ENCODE measurements around the gene BBS1.

The BBS1 gene

DNA sequence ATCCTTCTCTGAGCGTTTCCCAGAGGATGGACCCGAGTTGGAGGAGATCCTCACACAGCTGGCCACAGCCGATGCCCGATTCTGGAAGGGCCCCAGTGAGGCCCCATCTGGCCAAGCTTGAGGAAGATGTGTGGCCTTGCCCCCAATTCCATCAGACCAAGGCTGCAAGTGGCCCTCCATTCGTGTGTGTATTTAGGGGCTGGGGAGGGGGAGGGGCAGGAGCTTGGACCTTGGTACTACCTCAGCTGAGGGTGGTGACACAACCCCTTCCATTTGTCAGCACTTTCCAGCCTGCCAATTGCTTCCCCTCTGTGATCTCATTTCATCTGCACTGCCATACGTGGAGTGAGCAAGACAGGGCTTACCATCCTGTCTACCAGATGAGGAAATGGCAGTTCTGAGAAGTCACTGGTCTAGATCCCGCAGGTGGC, 1.3 kb upstream of the BBS1 start:
- Histone ChIP-seq H3K4me1 (no peaks in the 10 kb centered on the region), H3K36me3 (ENCODE audit: control insufficient read depth, insufficient read depth, low read length) (no peaks in the 10 kb centered on the region), H3K79me2 (peaks cover 9% of the 10 kb centered on the region), H3K4me3 (ENCODE audit: low read depth, low read length) (no peak overlapping the region), H2AFZ (no peak overlapping the region), H3K4me2 (ENCODE audit: low read length) (no peak overlapping the region), H3K9me3 (ENCODE audit: control insufficient read depth, low read length) (no peaks in the 10 kb centered on the region), H3K9ac (no peak overlapping the region), H3K27ac (no peak overlapping the region), H3K27me3 (ENCODE audit: control insufficient read depth, insufficient read depth, low read length) (no peaks in the 10 kb centered on the region)
- TF ChIP-seq, protein P1, sequence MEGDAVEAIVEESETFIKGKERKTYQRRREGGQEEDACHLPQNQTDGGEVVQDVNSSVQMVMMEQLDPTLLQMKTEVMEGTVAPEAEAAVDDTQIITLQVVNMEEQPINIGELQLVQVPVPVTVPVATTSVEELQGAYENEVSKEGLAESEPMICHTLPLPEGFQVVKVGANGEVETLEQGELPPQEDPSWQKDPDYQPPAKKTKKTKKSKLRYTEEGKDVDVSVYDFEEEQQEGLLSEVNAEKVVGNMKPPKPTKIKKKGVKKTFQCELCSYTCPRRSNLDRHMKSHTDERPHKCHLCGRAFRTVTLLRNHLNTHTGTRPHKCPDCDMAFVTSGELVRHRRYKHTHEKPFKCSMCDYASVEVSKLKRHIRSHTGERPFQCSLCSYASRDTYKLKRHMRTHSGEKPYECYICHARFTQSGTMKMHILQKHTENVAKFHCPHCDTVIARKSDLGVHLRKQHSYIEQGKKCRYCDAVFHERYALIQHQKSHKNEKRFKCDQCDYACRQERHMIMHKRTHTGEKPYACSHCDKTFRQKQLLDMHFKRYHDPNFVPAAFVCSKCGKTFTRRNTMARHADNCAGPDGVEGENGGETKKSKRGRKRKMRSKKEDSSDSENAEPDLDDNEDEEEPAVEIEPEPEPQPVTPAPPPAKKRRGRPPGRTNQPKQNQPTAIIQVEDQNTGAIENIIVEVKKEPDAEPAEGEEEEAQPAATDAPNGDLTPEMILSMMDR (IDR thresholded peaks at IDR 0.05): no peak

DNA sequence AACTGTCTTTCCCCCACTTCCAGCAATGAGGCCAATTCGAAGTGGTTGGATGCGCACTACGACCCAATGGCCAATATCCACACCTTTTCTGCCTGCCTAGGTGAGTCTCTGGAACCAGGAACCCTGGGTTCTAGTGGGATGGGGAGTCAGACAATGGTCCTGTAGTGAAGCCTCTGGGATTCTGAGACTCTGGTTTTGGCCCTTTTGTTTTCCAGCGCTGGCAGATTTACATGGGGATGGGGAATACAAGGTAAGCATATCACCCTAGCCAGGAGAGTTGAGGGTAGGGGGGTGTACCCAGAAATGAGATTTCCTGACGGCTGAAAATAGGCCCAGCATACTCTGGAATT, 530 bp downstream of the BBS1 start:
- Histone ChIP-seq H3K36me3 (ENCODE audit: control insufficient read depth, insufficient read depth, low read length) (no peaks in the 10 kb centered on the region), H3K4me3 (ENCODE audit: low read depth, low read length) (peak overlapping the region; percentile 87), H3K79me2 (peaks cover 9% of the 10 kb centered on the region), H3K9me3 (ENCODE audit: control insufficient read depth, low read length) (no peaks in the 10 kb centered on the region), H3K27ac (peak overlapping the region; percentile 40), H3K9ac (no peak overlapping the region), H2AFZ (peak overlapping the region; percentile 92), H3K27me3 (ENCODE audit: control insufficient read depth, insufficient read depth, low read length) (no peaks in the 10 kb centered on the region), H3K4me2 (ENCODE audit: low read length) (peak overlapping the region; percentile 70), H3K4me1 (no peaks in the 10 kb centered on the region)
- TF ChIP-seq, protein P1 (IDR thresholded peaks at IDR 0.05): no peak

DNA sequence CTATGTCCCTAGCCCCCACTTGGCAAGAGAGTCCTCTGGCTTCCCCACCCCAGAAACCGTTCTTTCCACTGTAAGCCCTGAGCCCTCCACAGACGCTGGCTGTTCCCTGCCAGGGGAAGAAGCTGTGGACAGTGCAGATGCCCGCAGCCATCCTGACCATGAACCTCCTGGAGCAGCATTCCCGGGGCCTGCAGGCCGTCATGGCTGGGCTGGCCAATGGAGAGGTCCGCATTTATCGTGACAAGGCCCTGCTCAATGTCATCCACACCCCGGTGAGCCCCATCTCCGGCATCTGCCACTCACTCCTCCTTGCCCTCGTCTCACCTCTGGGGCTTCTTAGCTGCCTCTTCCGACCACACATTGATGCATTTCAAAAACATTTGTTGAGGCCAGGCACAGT, 13.2 kb downstream of the BBS1 start:
- H3K4me2 ChIP-seq (ENCODE audit: low read length): no peak overlapping the region
- H3K36me3 ChIP-seq (ENCODE audit: control insufficient read depth, insufficient read depth, low read length): no peaks in the 10 kb centered on the region
- H3K9me3 ChIP-seq (ENCODE audit: control insufficient read depth, low read length): no peaks in the 10 kb centered on the region
- no peak overlapping the region for H2AFZ ChIP-seq
- TF ChIP-seq, protein P1 (IDR thresholded peaks at IDR 0.05): no peak
- no peak overlapping the region for H3K4me3 ChIP-seq (ENCODE audit: low read depth, low read length)
- H3K4me1 ChIP-seq: no peaks in the 10 kb centered on the region
- H3K27me3 ChIP-seq (ENCODE audit: control insufficient read depth, insufficient read depth, low read length): no peaks in the 10 kb centered on the region
- H3K9ac ChIP-seq: no peak overlapping the region
- no peak overlapping the region for H3K27ac ChIP-seq
- no peaks in the 10 kb centered on the region for H3K79me2 ChIP-seq

DNA sequence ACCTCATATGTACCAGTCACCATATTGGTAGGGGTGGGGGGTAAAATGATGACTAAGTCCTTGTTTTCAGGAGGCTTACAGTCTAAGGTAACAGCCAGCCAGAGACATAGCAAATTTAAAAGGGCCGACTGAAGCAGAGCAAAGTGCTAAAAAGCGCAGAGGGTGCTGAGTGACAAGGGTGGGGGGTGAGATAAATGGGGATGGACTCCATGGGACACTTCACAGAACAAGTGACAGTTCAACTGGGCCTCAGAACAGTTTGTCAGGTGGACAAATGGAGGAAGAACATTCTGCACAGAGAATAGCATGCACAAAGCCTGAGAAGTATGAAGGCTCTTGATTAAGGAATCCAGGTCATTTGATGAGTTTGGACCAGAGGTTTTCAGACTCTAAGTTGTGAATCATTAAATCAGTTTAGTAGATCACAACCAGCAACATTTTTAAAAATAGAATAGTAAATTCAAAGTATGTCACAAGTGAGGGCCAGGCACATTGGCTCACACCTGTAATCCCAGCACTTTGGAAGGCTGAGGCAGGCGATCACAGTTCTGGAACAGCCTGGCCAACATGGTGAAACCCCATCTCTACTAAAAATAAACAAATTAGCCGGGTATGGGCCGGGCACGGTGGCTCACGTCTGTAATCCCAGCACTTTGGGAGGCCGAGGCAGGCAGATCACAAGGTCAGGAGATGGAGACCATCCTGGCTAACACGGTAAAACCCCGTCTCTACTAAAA, 14.0 kb downstream of the BBS1 start:
- TF ChIP-seq, protein P1 (IDR thresholded peaks at IDR 0.05): no peak
- H3K27ac ChIP-seq: no peak overlapping the region
- no peak overlapping the region for H3K4me3 ChIP-seq (ENCODE audit: low read depth, low read length)
- H3K9ac ChIP-seq: no peak overlapping the region
- H3K9me3 ChIP-seq (ENCODE audit: control insufficient read depth, low read length): no peaks in the 10 kb centered on the region
- no peaks in the 10 kb centered on the region for H3K79me2 ChIP-seq
- no peaks in the 10 kb centered on the region for H3K4me1 ChIP-seq
- H3K36me3 ChIP-seq (ENCODE audit: control insufficient read depth, insufficient read depth, low read length): no peaks in the 10 kb centered on the region
- H3K27me3 ChIP-seq (ENCODE audit: control insufficient read depth, insufficient read depth, low read length): no peaks in the 10 kb centered on the region
- H2AFZ ChIP-seq: no peak overlapping the region
- no peak overlapping the region for H3K4me2 ChIP-seq (ENCODE audit: low read length)

- no peaks in the 10 kb centered on the region for H3K36me3 ChIP-seq (ENCODE audit: control insufficient read depth, insufficient read depth, low read length)
- no peaks in the 10 kb centered on the region for H3K27me3 ChIP-seq (ENCODE audit: control insufficient read depth, insufficient read depth, low read length)
- H3K4me1 ChIP-seq: no peaks in the 10 kb centered on the region
- H3K4me2 ChIP-seq (ENCODE audit: low read length): no peak overlapping the region
- no peak overlapping the region for H3K4me3 ChIP-seq (ENCODE audit: low read depth, low read length)
- TF ChIP-seq, protein P1 (IDR thresholded peaks at IDR 0.05): no peak
- H3K27ac ChIP-seq: no peak overlapping the region
- no peak overlapping the region for H3K9ac ChIP-seq
- H3K9me3 ChIP-seq (ENCODE audit: control insufficient read depth, low read length): no peaks in the 10 kb centered on the region
- H3K79me2 ChIP-seq: no peaks in the 10 kb centered on the region
- no peak overlapping the region for H2AFZ ChIP-seq
Observed at GRCh38 chr11:66529069-66529468, 18.6 kb downstream of the BBS1 start.
